Activated CD4-positive, alpha-beta T cell treated with anti-CD3 and anti-CD28 coated beads, Interleukin-2, amount 50 U/mL, for 1 hour (primary cell): ENCODE results near the gene SEC61A1.

Source experiments
- DNase-seq: peaks from one replicate; pipeline ENCODE4 v3.0.0-alpha.2; 2020

Gene SEC61A1

DNA sequence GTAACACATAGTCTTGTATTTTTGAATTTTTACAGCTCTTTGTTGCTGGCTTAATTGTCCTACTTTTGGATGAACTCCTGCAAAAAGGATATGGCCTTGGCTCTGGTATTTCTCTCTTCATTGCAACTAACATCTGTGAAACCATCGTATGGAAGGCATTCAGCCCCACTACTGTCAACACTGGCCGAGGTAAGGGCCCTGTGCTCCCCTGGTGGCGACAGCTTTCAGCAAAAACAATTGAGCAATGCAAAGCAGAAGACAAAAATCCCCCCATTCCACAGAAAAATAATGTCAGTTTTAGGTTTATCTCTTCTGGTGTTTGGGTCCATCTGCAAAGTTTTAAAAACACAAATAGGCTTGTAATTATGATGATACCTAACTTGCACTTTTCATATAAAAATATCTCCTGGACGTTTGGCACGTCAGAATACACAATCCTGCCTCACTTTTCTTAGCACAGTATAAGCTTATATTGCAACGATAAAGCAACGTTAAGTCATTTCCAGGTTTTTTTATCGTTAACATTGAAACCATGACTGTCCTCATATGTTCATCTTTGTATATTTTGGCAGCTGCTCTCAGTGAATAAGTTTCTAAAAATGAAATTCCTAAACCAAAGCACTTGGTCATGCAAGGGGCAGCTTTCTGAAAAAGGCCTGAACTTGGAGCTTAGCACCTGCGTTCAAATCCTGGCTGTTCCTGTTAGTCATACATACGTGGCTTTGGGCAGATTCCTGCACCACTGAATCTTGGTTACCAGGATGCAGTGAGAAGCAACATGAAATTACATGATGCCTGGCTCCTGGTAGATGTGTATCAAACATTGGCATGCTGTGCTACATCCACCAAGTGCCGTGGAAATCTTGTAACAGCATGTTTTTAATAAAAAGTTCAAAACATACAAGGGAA lies 8.5 kb downstream of the SEC61A1 start:
- DNase-seq = no peak

DNA sequence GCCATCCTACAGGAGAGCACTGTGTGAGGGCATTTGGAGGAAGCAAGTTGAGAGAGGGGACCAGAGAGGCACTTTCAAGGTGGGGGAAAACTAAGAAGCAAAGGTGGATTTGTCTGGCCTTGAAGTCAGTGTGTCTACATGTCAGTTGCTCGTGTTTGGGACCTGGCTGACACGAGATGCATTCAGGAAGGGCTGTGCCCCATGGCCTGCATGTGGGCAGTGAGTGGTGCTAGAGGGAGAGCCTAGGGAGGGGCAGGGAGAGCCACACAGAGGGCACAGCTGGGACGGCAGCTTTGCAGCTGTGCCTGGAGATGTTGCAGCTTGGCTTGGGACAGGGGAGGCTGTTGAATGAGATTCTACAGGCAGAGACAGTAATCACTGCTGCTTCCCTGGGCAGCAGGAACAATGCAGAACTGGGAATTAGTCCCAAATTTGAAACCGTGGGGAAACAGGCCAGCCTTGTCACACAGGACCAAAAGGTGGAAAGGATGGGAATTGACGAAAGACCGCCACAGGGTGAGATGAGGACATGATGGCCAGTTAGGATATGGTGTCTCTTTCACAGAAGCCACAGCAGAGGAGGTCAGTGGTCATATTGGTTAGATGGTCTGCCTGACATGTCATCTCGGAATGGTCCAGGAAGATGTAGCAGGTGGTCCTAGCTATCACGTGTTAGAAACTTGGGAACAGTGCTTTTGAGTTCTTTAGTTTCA lies 10.0 kb downstream of the SEC61A1 start:
- DNase-seq = no peak

DNA sequence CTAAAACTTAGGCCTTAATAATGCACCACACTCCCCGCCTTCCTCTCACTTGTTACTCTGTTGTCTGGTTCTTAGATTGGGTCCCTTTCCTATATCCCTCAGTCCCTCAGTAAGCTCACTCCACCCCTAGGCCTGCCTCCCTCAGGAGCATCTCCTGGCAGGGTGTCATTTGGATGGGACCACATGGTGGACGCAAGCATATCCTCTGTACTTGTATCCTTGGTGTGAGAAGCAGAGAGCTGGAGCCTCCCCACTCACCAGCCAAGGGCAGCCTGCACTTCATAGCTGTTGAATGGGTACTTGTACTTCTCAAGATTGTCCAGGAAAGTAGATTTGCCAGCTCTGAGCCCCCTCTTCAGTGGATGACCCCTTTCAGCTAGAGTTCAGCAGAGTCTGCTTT lies 11.6 kb downstream of the SEC61A1 start:
- DNase-seq = no peak

DNA sequence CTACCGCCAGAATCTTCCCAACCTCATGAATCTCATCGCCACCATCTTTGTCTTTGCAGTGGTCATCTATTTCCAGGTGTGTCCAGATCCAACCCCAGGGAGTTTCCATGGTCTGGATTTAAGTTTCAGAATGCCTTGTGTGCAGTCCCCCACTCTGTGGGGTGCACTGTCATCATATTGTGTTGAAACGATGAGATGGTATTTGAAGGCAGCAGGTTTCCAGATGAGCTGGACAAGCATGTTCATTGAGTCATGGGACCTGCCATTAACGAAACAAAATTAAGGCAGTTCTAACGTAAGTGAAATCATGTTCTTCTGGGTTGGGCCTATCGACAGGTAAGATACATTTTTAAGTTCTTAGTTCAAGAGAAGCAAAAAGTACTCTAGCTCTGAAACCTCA lies 12.7 kb downstream of the SEC61A1 start:
- no peak for DNase-seq

DNA sequence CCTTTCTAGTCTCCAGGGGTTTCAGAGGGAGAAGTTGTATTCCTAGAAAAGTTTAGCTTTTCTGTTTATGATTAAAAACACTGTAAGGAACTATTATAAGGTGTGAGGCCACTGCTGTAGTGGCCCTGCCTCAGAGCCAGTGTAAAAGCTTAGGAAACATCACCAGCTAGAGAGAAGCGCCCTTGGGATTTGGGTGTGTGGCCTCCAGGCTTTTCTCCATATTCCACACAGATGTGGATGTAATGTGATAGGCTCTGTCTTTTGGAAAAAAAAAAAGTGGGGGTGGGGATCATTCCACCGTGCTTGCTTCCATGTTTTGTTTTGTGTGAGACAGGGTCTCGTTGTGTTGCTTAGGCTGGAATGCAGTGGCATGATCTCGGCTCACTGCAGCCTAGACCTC lies 13.9 kb downstream of the SEC61A1 start:
- no peak for DNase-seq

DNA sequence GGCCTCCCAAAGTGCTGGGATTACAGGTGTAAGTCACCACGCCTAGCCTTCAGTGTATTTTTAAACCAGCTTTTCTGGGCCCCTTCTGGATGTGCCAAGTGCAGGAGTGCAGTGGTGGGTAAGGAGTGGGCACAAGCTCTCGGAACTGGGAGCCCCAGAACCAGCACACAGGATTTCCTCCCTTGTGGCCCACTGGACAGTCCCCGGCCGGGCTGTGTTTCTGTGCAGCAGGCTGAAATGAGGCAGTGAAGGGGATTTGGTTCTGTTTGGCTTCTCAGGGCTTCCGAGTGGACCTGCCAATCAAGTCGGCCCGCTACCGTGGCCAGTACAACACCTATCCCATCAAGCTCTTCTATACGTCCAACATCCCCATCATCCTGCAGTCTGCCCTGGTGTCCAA lies 14.4 kb downstream of the SEC61A1 start:
- no peak for DNase-seq

DNA sequence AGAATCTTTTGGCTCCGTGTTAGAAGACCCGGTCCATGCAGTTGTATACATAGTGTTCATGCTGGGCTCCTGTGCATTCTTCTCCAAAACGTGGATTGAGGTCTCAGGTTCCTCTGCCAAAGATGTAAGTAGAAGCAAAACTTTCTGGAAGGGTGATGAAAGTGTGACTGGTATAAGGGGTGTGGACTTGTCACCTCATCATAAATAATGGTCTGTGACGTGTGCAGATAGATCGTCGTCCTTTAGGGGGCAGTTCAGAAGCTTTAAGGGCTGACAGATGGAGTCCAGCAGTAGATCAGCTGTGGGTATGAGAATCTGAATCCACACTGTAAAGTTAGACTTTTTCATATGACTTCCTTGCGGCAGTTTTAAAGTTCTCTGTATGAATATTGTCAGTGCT lies 15.3 kb downstream of the SEC61A1 start:
- DNase-seq = no peak

DNA sequence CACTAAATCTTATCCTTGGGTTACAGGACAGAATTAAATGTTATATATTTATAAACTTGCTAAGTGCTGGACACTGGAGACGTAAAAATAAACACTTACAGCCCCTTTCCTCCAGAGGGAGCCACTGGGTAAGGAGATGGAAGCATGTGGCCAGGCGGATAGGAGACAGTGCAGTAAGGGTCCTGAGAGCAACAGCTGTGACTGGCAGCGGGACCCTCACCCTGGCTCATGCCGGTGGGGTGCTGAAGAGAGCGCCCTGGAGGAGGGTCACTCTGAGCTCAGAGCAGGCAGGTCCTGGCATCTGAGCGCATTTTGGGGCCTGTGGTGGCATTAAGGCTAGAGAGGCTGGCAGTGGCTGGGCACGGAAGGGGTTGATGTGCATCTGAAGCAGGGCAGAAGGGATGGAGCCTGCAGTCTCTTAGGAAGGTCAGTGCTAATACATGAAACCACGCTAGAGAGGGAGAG lies 16.0 kb downstream of the SEC61A1 start:
- DNase-seq = no peak

DNA sequence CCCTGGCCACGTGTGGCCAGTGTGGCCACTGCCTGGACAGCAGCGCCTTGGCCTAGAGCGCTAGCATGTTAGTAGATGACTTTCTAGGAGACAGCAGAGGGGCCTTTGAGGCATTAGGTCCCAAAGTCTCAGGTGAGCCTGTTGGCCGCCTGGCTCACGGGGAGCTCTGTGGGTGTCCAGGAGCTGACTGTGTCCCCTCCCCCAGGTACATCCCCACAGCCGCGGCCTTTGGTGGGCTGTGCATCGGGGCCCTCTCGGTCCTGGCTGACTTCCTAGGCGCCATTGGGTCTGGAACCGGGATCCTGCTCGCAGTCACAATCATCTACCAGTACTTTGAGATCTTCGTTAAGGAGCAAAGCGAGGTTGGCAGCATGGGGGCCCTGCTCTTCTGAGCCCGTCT lies 17.0 kb downstream of the SEC61A1 start:
- no peak for DNase-seq

DNA sequence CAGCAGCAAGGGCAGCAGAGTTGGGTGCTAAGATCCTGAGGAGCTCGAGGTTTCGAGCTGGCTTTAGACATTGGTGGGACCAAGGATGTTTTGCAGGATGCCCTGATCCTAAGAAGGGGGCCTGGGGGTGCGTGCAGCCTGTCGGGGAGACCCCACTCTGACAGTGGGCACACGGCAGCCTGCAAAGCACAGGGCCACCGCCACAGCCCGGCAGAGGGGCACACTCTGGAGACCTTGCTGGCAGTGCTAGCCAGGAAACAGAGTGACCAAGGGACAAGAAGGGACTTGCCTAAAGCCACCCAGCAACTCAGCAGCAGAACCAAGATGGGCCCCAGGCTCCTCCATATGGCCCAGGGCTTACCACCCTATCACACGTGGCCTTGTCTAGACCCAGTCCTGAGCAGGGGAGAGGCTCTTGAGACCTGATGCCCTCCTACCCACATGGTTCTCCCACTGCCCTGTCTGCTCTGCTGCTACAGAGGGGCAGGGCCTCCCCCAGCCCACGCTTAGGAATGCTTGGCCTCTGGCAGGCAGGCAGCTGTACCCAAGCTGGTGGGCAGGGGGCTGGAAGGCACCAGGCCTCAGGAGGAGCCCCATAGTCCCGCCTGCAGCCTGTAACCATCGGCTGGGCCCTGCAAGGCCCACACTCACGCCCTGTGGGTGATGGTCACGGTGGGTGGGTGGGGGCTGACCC lies 18.8 kb downstream of the SEC61A1 start:
- DNase-seq = no peak

DNA sequence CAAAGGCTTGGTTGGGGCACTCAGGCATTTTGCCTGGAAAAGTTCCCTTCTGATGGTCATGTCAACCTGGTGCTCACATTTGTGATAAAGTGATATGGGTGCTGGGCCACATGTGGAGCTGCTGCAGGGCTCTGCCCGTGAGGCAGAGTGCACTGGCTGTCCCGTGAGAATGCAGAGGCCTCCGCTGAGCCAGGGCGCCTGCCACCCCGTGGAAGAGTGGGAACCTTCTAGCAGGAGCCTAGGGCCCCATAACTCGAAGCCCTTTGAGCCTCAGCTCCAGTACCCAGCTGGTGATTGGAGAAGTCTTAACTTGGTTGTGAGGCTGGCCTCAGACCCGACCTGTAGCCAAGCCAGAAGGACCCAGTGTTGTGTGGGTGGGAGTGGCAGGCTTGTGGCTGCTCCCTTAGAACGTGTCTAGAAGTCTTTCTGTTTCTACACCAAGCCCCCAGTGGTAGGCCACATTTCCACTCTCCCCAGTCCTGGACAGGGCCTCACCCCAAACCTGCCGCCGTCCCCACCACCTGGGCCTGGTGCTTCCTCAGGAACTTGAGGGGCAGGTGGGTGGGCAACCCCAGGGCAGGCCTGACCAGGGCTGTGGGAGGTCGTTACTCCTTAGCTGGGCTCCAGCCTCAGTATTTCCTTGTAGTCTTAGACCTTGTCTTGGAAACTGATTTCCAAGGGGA lies 19.7 kb downstream of the SEC61A1 start:
- DNase-seq = no peak

DNA sequence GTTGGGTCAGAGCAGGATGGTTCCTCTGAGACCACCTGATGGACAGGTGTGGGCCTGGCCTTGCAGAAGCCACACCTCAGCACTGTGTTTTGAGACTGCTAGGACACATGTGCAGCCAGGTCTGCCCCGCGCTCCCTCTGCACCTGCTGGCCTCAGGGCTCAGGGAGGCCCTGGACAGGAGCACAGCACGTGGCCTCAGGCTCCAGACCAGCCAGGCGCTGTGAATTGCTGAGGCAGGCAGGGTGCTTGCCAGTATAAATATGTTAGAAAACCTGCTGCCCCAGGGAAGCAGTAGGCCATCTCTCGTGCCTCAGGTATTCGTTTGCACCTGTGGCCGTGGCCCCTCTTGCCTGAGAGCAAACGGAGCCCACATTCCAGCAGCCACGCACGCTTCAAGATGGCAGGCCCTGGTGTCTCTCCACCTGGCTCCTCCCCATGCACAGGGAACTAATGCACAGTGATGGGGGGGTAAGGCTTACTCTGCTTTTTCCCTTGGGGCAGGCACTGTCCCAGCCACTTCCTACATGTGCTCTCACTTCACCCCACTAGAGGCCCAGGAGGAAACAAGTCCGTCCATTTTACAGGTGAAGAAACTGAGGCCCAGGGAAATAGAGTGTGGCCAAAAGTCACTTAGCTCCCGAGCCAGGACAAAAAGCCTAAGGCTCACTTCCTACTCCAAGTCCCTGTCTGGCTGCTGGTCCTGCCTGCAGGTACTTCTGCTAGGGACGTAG lies 20.4 kb downstream of the SEC61A1 start:
- no peak for DNase-seq

DNA sequence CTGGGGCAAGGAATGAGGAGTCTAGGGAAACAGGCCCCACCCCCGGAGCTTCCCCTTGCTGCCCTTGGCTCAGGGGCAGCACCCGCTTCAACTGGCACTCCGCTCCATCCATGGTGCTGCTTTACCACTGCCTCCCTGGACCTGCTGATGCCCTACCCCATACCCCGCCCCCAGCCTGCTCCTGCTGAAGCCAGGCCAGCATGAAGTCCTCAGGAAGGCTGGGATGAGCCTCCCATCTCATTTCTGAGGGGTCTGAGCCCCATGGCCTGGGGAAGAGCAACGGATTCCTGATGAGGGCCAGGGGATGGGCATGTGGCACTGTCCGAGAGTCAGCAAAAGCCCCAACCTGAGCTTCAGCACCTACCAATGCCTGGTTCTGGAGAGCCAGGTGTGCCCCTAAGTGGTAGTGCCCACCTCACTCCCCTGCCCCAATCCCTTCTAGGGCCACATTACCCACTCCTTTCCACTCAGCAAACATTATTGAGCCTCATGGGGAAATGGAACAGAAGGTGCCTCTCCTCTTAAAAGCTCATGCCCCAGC lies 21.0 kb downstream of the SEC61A1 start:
- DNase-seq = no peak

DNA sequence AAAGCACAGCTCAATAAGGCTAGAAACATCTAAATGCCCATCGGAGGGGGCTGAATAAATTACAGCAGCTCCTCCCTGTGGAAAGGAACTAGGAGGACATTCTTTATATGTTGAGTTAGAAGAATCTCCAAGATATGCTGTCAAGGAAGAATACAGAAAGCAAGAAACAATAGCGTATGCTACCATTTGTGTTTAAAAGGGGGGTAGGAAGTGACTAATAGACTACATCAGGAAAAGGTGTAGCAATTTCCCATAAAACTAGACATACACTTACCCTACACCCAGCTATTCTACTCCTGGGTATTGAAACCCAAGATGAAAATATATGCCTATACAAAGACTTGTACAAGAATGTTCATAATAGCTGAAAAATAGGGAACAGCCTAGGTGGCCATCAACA lies 21.6 kb downstream of the SEC61A1 start:
- DNase-seq = no peak

DNA sequence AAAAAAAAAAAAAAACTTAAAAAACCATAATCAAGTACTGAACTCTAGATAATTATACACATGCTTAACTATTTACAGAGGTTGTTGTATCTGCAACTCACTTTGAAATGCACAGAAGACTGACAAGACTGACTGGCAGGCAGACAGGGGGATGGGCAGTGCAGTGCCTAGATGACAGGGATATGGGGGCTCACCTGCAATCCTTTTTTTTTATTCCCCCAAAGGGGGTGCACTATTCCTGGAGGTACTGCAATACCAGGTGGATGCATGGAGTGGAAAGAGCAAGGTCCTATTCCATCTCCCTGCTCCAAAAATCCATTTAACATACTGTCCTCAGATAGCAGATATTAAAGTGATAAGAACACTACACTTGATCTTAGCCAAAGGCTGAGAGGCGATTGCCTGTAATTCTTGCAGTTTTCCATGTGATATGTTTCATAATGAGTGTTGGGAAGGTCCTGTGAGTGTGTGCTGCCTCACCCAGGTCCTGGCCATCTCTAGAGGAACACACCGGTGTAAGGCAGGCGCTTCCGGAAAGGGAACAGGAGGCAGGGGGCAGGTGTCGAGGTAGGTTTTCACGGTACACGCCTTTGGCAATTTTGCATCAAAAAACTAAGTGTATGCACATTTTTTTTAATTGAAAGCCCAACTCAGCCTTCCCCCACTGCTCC lies 22.7 kb downstream of the SEC61A1 start:
- no peak for DNase-seq

DNA sequence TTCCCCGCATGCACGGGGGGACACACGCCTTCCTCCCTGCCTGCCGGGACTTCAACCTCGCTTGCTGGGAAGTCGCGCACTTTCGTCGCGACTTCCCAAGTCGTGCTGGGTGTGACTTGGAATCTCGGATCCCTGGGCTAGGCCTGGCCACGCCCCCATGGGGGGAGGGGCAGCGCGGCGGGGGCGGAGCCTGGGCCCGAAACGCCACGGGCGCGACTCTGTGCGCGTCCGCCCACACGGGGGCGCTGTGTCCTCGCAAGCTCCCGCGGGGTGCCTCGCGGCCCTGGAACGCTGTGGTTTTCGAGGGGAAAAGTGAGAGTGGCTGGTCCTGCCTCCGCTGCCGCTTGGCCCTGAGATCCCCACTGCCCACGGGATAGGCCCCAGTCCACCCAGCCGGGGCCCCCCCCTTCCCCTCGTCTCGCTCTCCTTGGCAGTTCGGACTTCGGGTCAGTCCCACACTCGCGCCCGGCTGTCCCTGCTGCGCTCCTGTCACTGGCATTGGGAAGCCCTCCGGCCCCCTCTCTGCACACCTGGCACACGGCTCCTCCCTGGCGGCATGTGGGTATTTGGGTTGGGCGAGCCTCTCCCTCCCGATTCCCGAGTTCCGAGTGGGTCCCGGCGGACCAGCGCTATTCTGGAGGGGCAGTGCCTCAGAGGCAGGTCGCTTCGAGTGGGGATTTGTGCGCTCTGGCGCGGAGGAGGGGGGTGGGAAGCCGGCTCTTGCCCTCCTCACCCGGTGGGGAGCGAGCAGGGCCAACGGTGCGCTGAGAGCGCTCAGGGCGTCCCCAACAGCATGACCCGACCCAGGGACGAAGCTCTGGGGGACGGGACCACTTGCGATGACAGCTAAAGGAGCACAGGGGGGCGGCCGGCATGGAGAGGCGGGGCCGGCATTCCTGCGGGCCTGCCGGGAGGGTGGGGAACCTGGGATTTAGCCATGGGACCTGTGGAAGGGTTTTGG lies 23.6 kb downstream of the SEC61A1 start:
- DNase-seq = peak; percentile 85

DNA sequence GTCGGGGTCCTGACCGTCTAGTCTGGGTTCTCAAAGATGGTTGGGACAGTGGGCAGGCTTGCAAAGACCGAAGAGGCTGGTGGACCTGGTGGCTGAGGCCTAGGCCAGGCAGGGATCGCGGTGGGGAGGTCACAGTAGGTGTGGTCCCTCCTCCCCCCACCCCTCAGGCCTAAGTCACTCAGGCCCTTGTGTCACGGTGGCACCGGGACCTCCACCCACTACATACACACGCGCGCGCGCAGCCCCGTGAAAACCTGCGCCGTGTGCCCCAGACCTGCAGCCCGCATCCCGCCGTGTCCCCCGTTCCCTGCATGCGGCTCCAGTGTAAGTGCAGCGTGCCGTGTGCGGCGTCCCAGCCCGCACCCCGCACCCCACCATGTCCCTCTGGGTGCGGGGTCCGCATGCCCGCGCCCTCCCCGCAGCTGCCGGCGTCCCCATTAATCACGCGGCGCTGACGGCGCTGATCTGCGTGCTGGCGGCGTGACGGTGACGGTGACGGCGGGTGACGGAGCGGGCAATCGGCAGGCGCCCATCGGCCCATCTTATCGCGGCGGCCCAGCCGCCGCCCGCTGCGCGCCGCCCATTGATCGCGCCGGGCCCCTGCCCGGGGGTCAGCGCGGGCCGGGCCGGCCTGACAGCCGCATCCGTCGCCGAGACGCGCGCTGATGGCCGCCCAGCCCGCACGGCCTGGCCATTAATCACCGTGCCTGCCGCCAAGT lies 24.4 kb downstream of the SEC61A1 start:
- DNase-seq = peak; percentile 42

DNA sequence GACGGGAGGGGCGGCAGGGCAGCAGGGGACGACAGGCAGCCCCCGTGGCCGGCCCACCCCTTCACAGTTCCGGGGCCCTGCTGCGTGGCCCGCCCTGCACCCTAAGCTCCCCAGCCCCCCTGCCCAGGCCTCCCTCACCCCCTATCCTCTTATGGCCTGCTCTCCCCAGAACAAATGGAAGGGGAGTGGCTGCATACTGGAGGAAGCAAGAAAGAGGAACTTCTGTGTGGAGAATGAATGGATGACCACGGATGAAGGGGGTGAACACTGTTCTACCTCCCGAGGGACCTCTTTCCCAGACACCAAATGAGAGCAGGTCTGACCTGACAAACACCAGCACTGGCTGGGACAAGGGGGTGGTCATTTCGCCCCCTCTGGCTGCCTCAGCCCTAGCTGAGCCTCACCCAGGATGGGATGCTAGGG lies 25.0 kb downstream of the SEC61A1 start:
- no peak for DNase-seq

DNA sequence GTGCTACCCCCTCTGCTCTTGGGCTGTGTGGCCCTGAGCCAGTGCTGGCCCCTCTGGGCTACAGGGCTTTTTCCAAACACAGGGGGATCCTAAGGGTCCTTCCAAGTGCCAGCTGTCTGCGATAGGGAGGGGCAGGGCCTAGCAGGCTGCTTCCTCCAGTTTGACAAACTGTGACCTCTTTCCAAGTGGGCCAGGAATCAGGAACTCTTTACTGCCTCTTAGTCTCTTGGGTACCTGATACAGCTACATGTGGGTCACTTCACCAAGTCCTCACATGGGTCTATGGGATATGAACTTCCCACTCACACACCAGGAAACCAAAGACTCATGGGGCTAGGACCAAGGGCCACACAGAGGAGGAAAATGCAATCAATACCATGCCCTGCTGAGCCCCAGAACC lies 25.4 kb downstream of the SEC61A1 start:
- DNase-seq = no peak
